HCEC 1CT (cell line): Measurements from ENCODE around the gene MCRIP2.
"Not testable (repeated sequence)": the region's sequence is repeated elsewhere in the genome, so short reads cannot be mapped to it uniquely, and the experiment has no call there.

Source experiments
- DNase-seq: peaks from one replicate; pipeline ENCODE4 v3.0.0-alpha.2; 2017

Gene MCRIP2

GRCh38 chr16:641326-642188, at the start of gene MCRIP2:
Gene MCRIP2 (plus strand): TSS chr16:641828. CDS start chr16:641992, 164 bp downstream.
- peak; percentile 72 for DNase-seq

- DNase-seq: no peak
These were observed 49.6 kb upstream of the MCRIP2 start for GRCh38 chr16:591892-592517.

GRCh38 chr16:592518-593306, 48.9 kb upstream of the MCRIP2 start:
- no peak for DNase-seq

- no peak for DNase-seq
These were observed 48.2 kb upstream of the MCRIP2 start for GRCh38 chr16:593406-593805.

- no peak for DNase-seq
These were observed 47.8 kb upstream of the MCRIP2 start for GRCh38 chr16:593807-594206.

GRCh38 chr16:595094-595528, 46.5 kb upstream of the MCRIP2 start:
- DNase-seq: no peak

- no peak for DNase-seq
These were observed 45.5 kb upstream of the MCRIP2 start for GRCh38 chr16:595942-596735.

GRCh38 chr16:596736-597060, 44.9 kb upstream of the MCRIP2 start:
- DNase-seq: no peak

GRCh38 chr16:597655-598054, 44.0 kb upstream of the MCRIP2 start:
- DNase-seq: not testable (repeated sequence)

GRCh38 chr16:598823-599739, 42.5 kb upstream of the MCRIP2 start:
- no peak for DNase-seq

- peak; percentile 13 for DNase-seq
These were observed 40.8 kb upstream of the MCRIP2 start for GRCh38 chr16:600781-601180.

GRCh38 chr16:603933-604332, 37.7 kb upstream of the MCRIP2 start:
- no peak for DNase-seq

- DNase-seq: no peak
These were observed 34.8 kb upstream of the MCRIP2 start for GRCh38 chr16:606656-607307.

GRCh38 chr16:608019-608418, 33.6 kb upstream of the MCRIP2 start:
- no peak for DNase-seq

GRCh38 chr16:609316-609715, 32.3 kb upstream of the MCRIP2 start:
- DNase-seq: no peak

- DNase-seq: no peak
These were observed 31.6 kb upstream of the MCRIP2 start for GRCh38 chr16:609984-610383.

GRCh38 chr16:610513-611381, 30.9 kb upstream of the MCRIP2 start:
- DNase-seq: no peak

GRCh38 chr16:615122-615521, 26.5 kb upstream of the MCRIP2 start:
- no peak for DNase-seq

GRCh38 chr16:616733-617586, 24.7 kb upstream of the MCRIP2 start:
- DNase-seq: no peak
